Mucosa of descending colon (tissue), 3 donors: ENCODE measurements around the gene TRIM17. TPM values are rescaled to one million over a fixed set of nuclear protein-coding genes. Genes with fewer than 3 reads are reported as not detected.

Source experiments
- ATAC-seq: fragments of 200-7000 bp; cut with Tn5 transposase; one replicate; pipeline ENCODE4 v1.9.1; 2020; ENCODE audit warnings: mild to moderate bottlenecking, moderate library complexity
- DNase-seq, 3 donors: peaks; one replicate each; pipeline ENCODE4 v3.0.0-alpha.2; 2020
- H3K36me3 ChIP-seq: fragments of 200-600 bp; one replicate; pipeline ENCODE4 v1.8.0; 2021; ENCODE audit warnings: low read depth, mild to moderate bottlenecking
- H3K4me1 ChIP-seq: fragments of 200-600 bp; one replicate; pipeline ENCODE4 v1.8.0; 2021; ENCODE audit warnings: low read depth, mild to moderate bottlenecking
- H3K4me3 ChIP-seq: fragments of 200-600 bp; one replicate; pipeline ENCODE4 v1.8.0; 2021; ENCODE audit warnings: mild to moderate bottlenecking
- H3K9me3 ChIP-seq: fragments of 200-600 bp; one replicate; pipeline ENCODE4 v1.8.0; 2021; ENCODE audit warnings: mild to moderate bottlenecking
- CTCF ChIP-seq: fragments of 200-600 bp; IDR thresholded peaks from one replicate; pipeline ENCODE4 v1.8.0; 2022; ENCODE audit warnings: antibody characterized with exemption, mild to moderate bottlenecking
- intact Hi-C, 2 donors: fragments of 100-400 bp; cut with DNase I in 1 of 2; cut with micrococcal nuclease in 1 of 2; formaldehyde crosslinking; loops; one replicate each; pipeline versions ENCODE4 v1.11.0 to v1.11.1; 2022; cut with DNase I, micrococcal nuclease
- total RNA-seq, 3 donors: library from RNA; stranded (reverse); fragmentation: NEBNext Ultra II Directional in 2 of 3; extraction: Animal tissue kit (Norgen Biotek cat#: 25700) in 2 of 3; gene quantifications; one replicate each; pipeline versions ENCODE4 v1.2.1 to v1.2.4, GENCODE V29; 2021 to 2023
- donor health status: DM: no; HTN: no; CAD: no; lungs with moderate emphysema.
- donor health status: DM: no; HTN: no; CAD: no.
- donor health status: DM: no; HTN: yes; CAD: no.

TRIM17 gene
- total RNA-seq, 3 donors from 2014 or later, result 0.39 to 0.76 TPM; not detected in 1

- intact Hi-C loops, result no loop called here
- ATAC-seq (peak; percentile 32), DNase-seq (peak in 2 of 3 donors; percentile 30 to 50)
- Histone ChIP-seq H3K4me1 (peaks cover 4% of the 10 kb centered on the region), H3K36me3 (no peaks in the 10 kb centered on the region), H3K4me3 (no peak overlapping the region), H3K9me3 (no peaks in the 10 kb centered on the region)
- no peak for TF ChIP-seq CTCF
These were observed 45.5 kb downstream of the TRIM17 start for GRCh38 chr1:228370941-228371740.

GRCh38 chr1:228370439-228370940, 46.2 kb downstream of the TRIM17 start:
- Histone ChIP-seq H3K9me3 (no peaks in the 10 kb centered on the region), H3K4me3 (no peak overlapping the region), H3K4me1 (peaks cover 4% of the 10 kb centered on the region), H3K36me3 (no peaks in the 10 kb centered on the region)
- DNase-seq, result peak in 2 of 3 donors; percentile 18 to 35
- intact Hi-C loops, result no loop called here
- TF ChIP-seq CTCF, result no peak
- ATAC-seq, result no peak

GRCh38 chr1:228369608-228370438, 46.8 kb downstream of the TRIM17 start:
- intact Hi-C loops, result no loop called here
- H3K4me1 ChIP-seq, result peaks cover 4% of the 10 kb centered on the region
- H3K4me3 ChIP-seq, result no peak overlapping the region
- DNase-seq, result peak in 2 of 3 donors; percentile 15 to 42
- no peaks in the 10 kb centered on the region for H3K36me3 ChIP-seq
- ATAC-seq, result no peak
- no peak for TF ChIP-seq CTCF
- H3K9me3 ChIP-seq, result no peaks in the 10 kb centered on the region

- peak in 2 of 3 donors; percentile 20 to 37 for DNase-seq
- ATAC-seq, result no peak
- no peaks in the 10 kb centered on the region for H3K36me3 ChIP-seq
- peaks cover 4% of the 10 kb centered on the region for H3K4me1 ChIP-seq
- intact Hi-C loops, result no loop called here
- H3K9me3 ChIP-seq, result no peaks in the 10 kb centered on the region
- no peak overlapping the region for H3K4me3 ChIP-seq
- no peak for TF ChIP-seq CTCF
These were observed 47.7 kb downstream of the TRIM17 start for GRCh38 chr1:228368801-228369607.
